Lower lobe of right lung (tissue), 2 donors: ENCODE measurements around the gene CDC20. TPM values are rescaled to one million over a fixed set of nuclear protein-coding genes. Genes with fewer than 3 reads are reported as not detected.
A peak's percentile ranks its signal among the peaks of the same experiment; 100 is the strongest.

Experiments used
- ATAC-seq, 2 donors: fragments of 200-7000 bp; cut with Tn5 transposase; one replicate each; pipeline ENCODE4 v1.9.1; 2020 to 2022; ENCODE audit warnings: mild to moderate bottlenecking in 2 of 2, moderate library complexity in 2 of 2
- DNase-seq: peaks from one replicate; pipeline ENCODE4 v3.0.0-alpha.2; 2020
- H3K27ac ChIP-seq: fragments of 200-600 bp; one replicate; pipeline ENCODE4 v1.8.0; 2022
- H3K27me3 ChIP-seq: fragments of 200-600 bp; one replicate; pipeline ENCODE4 v1.8.0; 2022; ENCODE audit warnings: low read depth
- H3K36me3 ChIP-seq: fragments of 200-600 bp; one replicate; pipeline ENCODE4 v1.8.0; 2022; ENCODE audit warnings: mild to moderate bottlenecking
- H3K4me1 ChIP-seq: fragments of 200-600 bp; one replicate; pipeline ENCODE4 v1.8.0; 2022
- H3K4me3 ChIP-seq: fragments of 200-600 bp; one replicate; pipeline ENCODE4 v1.8.0; 2022; ENCODE audit warnings: mild to moderate bottlenecking
- H3K9me3 ChIP-seq: fragments of 200-600 bp; one replicate; pipeline ENCODE4 v1.8.0; 2022
- intact Hi-C: fragments of 100-400 bp; cut with DNase I; formaldehyde crosslinking; loops from one replicate; pipeline ENCODE4 v1.11.0; 2022
- total RNA-seq: library from RNA; stranded (reverse); fragmentation: NEBNext Ultra II Directional; extraction: Animal tissue kit (Norgen Biotek cat#: 25700); gene quantifications from one replicate; pipeline ENCODE4 v1.2.1, GENCODE V29; 2021
- TF ChIP-seq, protein P1 (sequence below): fragments of 200-600 bp; IDR thresholded peaks from one replicate; pipeline ENCODE4 v1.8.0; 2022; ENCODE audit warnings: antibody characterized with exemption, mild to moderate bottlenecking
- donor health status: DM: no; HTN: yes; CAD: no; lungs with severe emphysema.

Gene CDC20
- total RNA-seq, 1 donor from 2014 or later = 2.4 TPM

GRCh38 chr1:43359696-43360095 lies 915 bp downstream of the CDC20 start:
- Histone ChIP-seq H3K36me3 (peaks cover 42% of the 10 kb centered on the region), H3K27ac (no peak overlapping the region), H3K27me3 (no peaks in the 10 kb centered on the region), H3K4me1 (peaks cover 14% of the 10 kb centered on the region), H3K9me3 (no peaks in the 10 kb centered on the region), H3K4me3 (peak overlapping the region; percentile 83)
- TF ChIP-seq, protein P1, sequence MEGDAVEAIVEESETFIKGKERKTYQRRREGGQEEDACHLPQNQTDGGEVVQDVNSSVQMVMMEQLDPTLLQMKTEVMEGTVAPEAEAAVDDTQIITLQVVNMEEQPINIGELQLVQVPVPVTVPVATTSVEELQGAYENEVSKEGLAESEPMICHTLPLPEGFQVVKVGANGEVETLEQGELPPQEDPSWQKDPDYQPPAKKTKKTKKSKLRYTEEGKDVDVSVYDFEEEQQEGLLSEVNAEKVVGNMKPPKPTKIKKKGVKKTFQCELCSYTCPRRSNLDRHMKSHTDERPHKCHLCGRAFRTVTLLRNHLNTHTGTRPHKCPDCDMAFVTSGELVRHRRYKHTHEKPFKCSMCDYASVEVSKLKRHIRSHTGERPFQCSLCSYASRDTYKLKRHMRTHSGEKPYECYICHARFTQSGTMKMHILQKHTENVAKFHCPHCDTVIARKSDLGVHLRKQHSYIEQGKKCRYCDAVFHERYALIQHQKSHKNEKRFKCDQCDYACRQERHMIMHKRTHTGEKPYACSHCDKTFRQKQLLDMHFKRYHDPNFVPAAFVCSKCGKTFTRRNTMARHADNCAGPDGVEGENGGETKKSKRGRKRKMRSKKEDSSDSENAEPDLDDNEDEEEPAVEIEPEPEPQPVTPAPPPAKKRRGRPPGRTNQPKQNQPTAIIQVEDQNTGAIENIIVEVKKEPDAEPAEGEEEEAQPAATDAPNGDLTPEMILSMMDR = no peak
- no peak for ATAC-seq
- intact Hi-C loops = loop anchor here (10.0 kb wide), 1 partner anchor 125 kb away; no protein-coding TSS in a partner anchor
- no peak for DNase-seq

GRCh38 chr1:43360616-43361015 lies 1.8 kb downstream of the CDC20 start:
- Histone ChIP-seq H3K27me3 (no peaks in the 10 kb centered on the region), H3K4me3 (no peak overlapping the region), H3K4me1 (peaks cover 16% of the 10 kb centered on the region), H3K36me3 (peaks cover 51% of the 10 kb centered on the region), H3K9me3 (no peaks in the 10 kb centered on the region), H3K27ac (no peak overlapping the region)
- ATAC-seq (no peak), DNase-seq (no peak)
- intact Hi-C loops = no loop called here
- TF ChIP-seq, protein P1 = no peak

DNA sequence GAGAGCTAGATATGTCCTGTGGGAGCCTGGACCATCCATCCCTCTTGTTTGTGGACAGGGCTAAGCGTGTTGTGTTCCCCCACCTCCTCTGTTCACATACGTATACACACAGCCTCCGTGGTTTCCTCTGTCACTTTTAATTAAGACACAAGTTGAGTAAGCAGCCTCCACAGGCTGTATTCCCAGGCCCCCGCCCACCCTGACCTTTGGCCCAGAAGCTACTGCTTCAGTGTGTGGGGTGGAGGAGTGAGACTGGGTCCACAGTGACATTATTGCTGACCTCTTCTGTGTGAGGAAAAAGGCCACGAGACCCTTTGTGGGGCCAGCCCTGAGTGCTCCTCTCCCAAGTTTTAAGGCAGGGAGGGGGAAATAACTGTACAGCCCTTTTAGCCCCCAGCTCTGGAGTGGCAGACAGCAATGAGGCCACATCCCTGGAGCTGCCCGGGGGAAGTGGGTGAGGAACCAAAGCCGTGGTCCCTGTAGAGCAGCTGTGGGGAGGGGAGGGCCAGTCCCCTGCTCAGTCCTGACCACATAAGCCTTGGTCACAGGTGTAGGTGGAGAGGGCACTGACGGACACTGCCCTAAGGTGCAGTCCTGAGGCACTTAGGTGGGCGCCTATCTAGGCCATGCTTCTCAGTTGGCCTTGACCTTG lies 4.6 kb downstream of the CDC20 start:
- H3K9me3 ChIP-seq = no peaks in the 10 kb centered on the region
- ATAC-seq = no peak
- peaks cover 22% of the 10 kb centered on the region for H3K4me1 ChIP-seq
- H3K27me3 ChIP-seq = no peaks in the 10 kb centered on the region
- H3K27ac ChIP-seq = no peak overlapping the region
- no peak for DNase-seq
- intact Hi-C loops = no loop called here
- H3K36me3 ChIP-seq = peaks cover 51% of the 10 kb centered on the region
- TF ChIP-seq, protein P1 = no peak
- H3K4me3 ChIP-seq = no peak overlapping the region

GRCh38 chr1:43363935-43364525 lies 5.2 kb downstream of the CDC20 start:
- peaks cover 51% of the 10 kb centered on the region for H3K36me3 ChIP-seq
- DNase-seq (no peak), ATAC-seq (no peak)
- TF ChIP-seq, protein P1 = no peak
- intact Hi-C loops = no loop called here
- H3K27ac ChIP-seq = no peak overlapping the region
- no peaks in the 10 kb centered on the region for H3K27me3 ChIP-seq
- H3K9me3 ChIP-seq = no peaks in the 10 kb centered on the region
- H3K4me1 ChIP-seq = peaks cover 27% of the 10 kb centered on the region
- no peak overlapping the region for H3K4me3 ChIP-seq

DNA sequence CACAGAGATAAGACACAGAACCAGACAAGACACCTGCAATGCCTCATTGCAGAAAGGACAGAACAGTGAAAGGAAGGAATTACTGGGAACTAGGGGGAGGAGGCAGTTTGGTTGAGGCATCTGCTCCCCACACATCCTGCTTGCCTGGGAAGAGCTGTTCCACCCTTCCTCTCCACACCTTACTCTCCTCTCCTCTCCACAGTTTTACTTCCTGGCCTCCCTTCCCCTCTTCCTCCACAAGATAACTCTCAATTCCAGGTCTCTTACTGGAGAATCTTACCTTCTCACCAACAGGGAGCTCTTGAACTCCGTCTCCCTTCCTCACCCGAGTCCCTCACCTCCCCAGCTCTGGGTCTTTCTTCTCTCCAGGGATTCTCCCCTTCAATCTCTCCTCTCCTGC lies 6.9 kb downstream of the CDC20 start:
- TF ChIP-seq, protein P1 = no peak
- intact Hi-C loops = no loop called here
- H3K4me3 ChIP-seq = peak overlapping the region; percentile 87
- peaks cover 49% of the 10 kb centered on the region for H3K36me3 ChIP-seq
- H3K9me3 ChIP-seq = no peaks in the 10 kb centered on the region
- no peaks in the 10 kb centered on the region for H3K27me3 ChIP-seq
- H3K27ac ChIP-seq = peak overlapping the region; percentile 95
- no peak for ATAC-seq
- peaks cover 35% of the 10 kb centered on the region for H3K4me1 ChIP-seq
- no peak for DNase-seq
